Measurements from ENCODE around the gene CASP10. TPM values are rescaled to one million over a fixed set of nuclear protein-coding genes. Genes with fewer than 3 reads are reported as not detected.

The CASP10 gene
- polyA plus RNA-seq, 4 donors = 11.6 to 21.7 (median 16.4) TPM

DNA sequence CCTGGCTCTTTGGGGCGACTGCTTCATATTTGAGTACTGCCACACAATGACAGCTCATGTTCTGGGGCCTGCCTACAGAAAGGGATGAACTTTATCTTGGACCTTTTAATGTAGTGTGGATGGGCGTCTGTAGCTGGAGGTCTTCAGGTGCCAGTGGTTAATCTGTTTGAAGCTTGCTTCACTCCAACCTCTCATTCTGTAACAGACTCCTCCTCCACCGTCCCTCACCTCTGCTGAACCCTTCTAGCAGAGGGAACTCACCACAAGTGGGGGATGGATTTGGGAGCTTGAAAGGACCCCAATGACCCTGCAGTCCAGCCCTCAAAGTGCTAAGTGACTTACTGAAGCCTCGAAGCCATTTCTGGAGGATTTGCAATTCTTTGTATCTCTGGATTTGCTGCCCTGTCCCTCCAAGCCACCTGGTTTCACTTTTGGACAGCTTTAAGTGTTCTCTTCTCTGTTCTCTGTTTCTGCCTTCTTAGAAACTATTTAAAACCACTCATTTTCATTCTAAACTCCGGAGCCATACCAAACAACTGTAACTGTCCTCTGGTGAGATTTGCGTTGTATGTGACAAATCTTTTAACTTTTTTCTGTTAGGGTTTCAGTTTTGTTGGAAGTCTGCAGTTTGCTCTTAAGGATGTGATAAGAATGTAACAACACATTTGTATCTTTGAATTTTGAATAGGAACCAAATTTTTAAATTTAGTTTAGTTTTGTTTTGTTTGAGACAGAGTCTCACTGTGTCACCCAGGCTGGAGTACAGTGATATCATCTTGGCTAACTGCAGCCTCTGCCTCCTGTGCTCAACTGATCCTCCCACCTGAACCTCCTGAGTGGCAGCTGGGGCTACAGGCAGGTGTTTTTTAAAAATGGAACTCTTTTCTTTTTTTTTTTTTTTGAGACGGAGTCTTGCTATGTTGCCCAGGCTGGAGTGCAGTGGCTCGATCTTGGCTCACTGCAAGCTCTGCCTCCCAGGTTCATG lies 40.4 kb downstream of the CASP10 start:
- DNase-seq (no peak), FAIRE-seq (no peak)
- WGBS, 3 donors = 64 to 71% (median 66%) methylated on average over 8 of the region's 8 CpGs
- Histone ChIP-seq H3K36me3 (ENCODE audit: control insufficient read depth in 3 of 3, insufficient read depth in 2 of 3, low read depth in 1 of 3, low read length in 3 of 3) (peaks cover 0 to 8% (median 2%) of the 10 kb centered on the region in 3 donors), H3K4me3 (ENCODE audit: low read depth in 1 of 3, low read length in 3 of 3) (no peak overlapping the region), H3K27me3 (ENCODE audit: control insufficient read depth in 3 of 3, insufficient read depth in 3 of 3, low read length in 3 of 3) (no peaks in the 10 kb centered on the region), H3K4me1 (ENCODE audit: control insufficient read depth in 3 of 3, insufficient read depth in 2 of 3, low read depth in 1 of 3, low read length in 2 of 3) (peaks cover 2 to 28% (median 4%) of the 10 kb centered on the region in 3 donors), H3K9me3 (ENCODE audit: control insufficient read depth in 2 of 2, insufficient read depth in 1 of 2, low read depth in 1 of 2, low read length in 1 of 2) (no peaks in the 10 kb centered on the region), H3K27ac (ENCODE audit: low read depth in 1 of 3, low read length in 2 of 3) (peak overlapping the region in 2 of 3 donors; percentile 11 to 68)

- 64 to 69% (median 66%) methylated on average over 3 of the region's 3 CpGs for WGBS, 3 donors
- peak; percentile 16 to 55 for DNase-seq
Observed at GRCh38 chr2:201228271-201228911, 45.5 kb downstream of the CASP10 start.

GRCh38 chr2:201228912-201229290 lies 46.0 kb downstream of the CASP10 start:
- Histone ChIP-seq H3K27me3 (ENCODE audit: control insufficient read depth in 3 of 3, insufficient read depth in 3 of 3, low read length in 3 of 3) (no peaks in the 10 kb centered on the region), H3K27ac (ENCODE audit: low read depth in 1 of 3, low read length in 2 of 3) (peak overlapping the region in 2 of 3 donors; percentile 50 to 84), H3K4me3 (ENCODE audit: low read depth in 1 of 3, low read length in 3 of 3) (no peak overlapping the region), H3K4me1 (ENCODE audit: control insufficient read depth in 3 of 3, insufficient read depth in 2 of 3, low read depth in 1 of 3, low read length in 2 of 3) (peaks cover 2 to 20% (median 13%) of the 10 kb centered on the region in 3 donors), H3K36me3 (ENCODE audit: control insufficient read depth in 3 of 3, insufficient read depth in 2 of 3, low read depth in 1 of 3, low read length in 3 of 3) (peaks cover 0 to under 1% (median 0%) of the 10 kb centered on the region in 3 donors), H3K9me3 (ENCODE audit: control insufficient read depth in 2 of 2, insufficient read depth in 1 of 2, low read depth in 1 of 2, low read length in 1 of 2) (no peaks in the 10 kb centered on the region)
- DNase-seq (peak in 1 of 2 donors; percentile 47), FAIRE-seq (no peak)
- 35 to 60% (median 48%) methylated on average over 12 of the region's 12 CpGs for WGBS, 3 donors

More at GRCh38 chr2:201228271-201228911, 45.5 kb downstream of the CASP10 start:
- FAIRE-seq = no peak
- Histone ChIP-seq H3K4me1 (ENCODE audit: control insufficient read depth in 3 of 3, insufficient read depth in 2 of 3, low read depth in 1 of 3, low read length in 2 of 3) (peaks cover 2 to 18% (median 13%) of the 10 kb centered on the region in 3 donors), H3K27me3 (ENCODE audit: control insufficient read depth in 3 of 3, insufficient read depth in 3 of 3, low read length in 3 of 3) (no peaks in the 10 kb centered on the region), H3K4me3 (ENCODE audit: low read depth in 1 of 3, low read length in 3 of 3) (no peak overlapping the region), H3K27ac (ENCODE audit: low read depth in 1 of 3, low read length in 2 of 3) (peak overlapping the region in 2 of 3 donors; percentile 50 to 84), H3K36me3 (ENCODE audit: control insufficient read depth in 3 of 3, insufficient read depth in 2 of 3, low read depth in 1 of 3, low read length in 3 of 3) (no peaks in the 10 kb centered on the region), H3K9me3 (ENCODE audit: control insufficient read depth in 2 of 2, insufficient read depth in 1 of 2, low read depth in 1 of 2, low read length in 1 of 2) (no peaks in the 10 kb centered on the region)

DNA sequence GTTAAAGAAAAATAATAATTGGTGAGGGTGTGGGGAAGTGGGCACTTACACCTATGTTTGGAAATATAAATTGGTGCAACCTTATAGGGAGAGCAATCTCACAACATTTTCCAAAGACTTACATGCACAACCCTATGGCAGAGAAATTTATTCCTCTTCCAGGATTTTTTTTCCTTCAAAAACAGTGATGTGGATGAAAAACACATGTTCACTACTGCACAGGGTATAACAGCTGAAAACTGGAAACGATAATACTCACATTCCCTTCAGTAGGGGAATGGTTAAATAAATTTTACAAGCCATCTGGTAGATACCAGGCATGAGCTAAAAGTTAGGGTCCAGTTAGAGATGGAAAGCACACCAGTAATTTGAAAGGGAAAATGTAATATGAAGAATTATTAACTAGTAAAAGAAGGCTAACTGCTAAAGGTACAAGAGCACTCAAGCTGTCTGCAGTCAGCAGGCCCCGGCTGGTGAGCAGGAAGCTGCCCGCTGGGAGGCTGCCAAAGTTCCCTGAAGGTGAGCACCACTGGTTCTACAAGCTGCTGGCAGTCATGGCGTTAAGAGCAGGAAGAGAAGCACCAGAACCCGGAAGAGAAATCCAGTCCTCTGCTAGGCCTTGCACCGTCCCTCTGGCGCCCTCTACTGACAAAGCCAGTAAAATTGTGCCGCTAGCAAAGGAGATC lies 49.0 kb downstream of the CASP10 start:
- WGBS, 3 donors = 7 to 14% (median 8%) methylated on average over 8 of the region's 8 CpGs
- Histone ChIP-seq H3K4me3 (ENCODE audit: low read depth in 1 of 3, low read length in 3 of 3) (no peak overlapping the region), H3K9me3 (ENCODE audit: control insufficient read depth in 2 of 2, insufficient read depth in 1 of 2, low read depth in 1 of 2, low read length in 1 of 2) (no peaks in the 10 kb centered on the region), H3K27me3 (ENCODE audit: control insufficient read depth in 3 of 3, insufficient read depth in 3 of 3, low read length in 3 of 3) (no peaks in the 10 kb centered on the region), H3K4me1 (ENCODE audit: control insufficient read depth in 3 of 3, insufficient read depth in 2 of 3, low read depth in 1 of 3, low read length in 2 of 3) (peaks cover 2 to 32% (median 16%) of the 10 kb centered on the region in 3 donors), H3K27ac (ENCODE audit: low read depth in 1 of 3, low read length in 2 of 3) (peak overlapping the region; percentile 82 to 89 (median 82)), H3K36me3 (ENCODE audit: control insufficient read depth in 3 of 3, insufficient read depth in 2 of 3, low read depth in 1 of 3, low read length in 3 of 3) (peaks cover 0 to 8% (median 0%) of the 10 kb centered on the region in 3 donors)
- no peak for FAIRE-seq
- DNase-seq = peak; percentile 97 to 98

DNA sequence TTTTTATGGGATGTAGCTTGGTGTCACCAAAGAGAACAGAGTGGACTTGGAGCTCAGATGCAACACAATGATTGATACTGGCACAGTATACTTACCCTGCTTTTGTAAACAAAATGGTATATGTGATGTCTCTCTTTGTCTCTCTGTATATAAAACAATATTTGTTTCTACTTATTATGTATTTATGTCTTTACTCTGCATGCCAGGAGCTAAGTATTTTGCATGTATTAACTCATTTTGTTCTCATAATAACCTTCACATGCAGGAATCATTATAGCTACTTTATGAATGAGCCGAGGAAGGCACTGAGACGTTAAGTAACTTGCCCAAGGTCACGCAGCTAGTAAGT lies 49.5 kb downstream of the CASP10 start:
- Histone ChIP-seq H3K27me3 (ENCODE audit: control insufficient read depth in 3 of 3, insufficient read depth in 3 of 3, low read length in 3 of 3) (no peaks in the 10 kb centered on the region), H3K27ac (ENCODE audit: low read depth in 1 of 3, low read length in 2 of 3) (peak overlapping the region; percentile 42 to 82 (median 62)), H3K36me3 (ENCODE audit: control insufficient read depth in 3 of 3, insufficient read depth in 2 of 3, low read depth in 1 of 3, low read length in 3 of 3) (peaks cover 0 to 11% (median 0%) of the 10 kb centered on the region in 3 donors), H3K4me3 (ENCODE audit: low read depth in 1 of 3, low read length in 3 of 3) (no peak overlapping the region), H3K4me1 (ENCODE audit: control insufficient read depth in 3 of 3, insufficient read depth in 2 of 3, low read depth in 1 of 3, low read length in 2 of 3) (peaks cover 2 to 32% (median 16%) of the 10 kb centered on the region in 3 donors), H3K9me3 (ENCODE audit: control insufficient read depth in 2 of 2, insufficient read depth in 1 of 2, low read depth in 1 of 2, low read length in 1 of 2) (no peaks in the 10 kb centered on the region)
- FAIRE-seq = no peak
- WGBS, 3 donors = 12 to 32% (median 23%) methylated on average over 3 of the region's 3 CpGs
- no peak for DNase-seq

GRCh38 chr2:201233192-201233811 lies 50.4 kb downstream of the CASP10 start:
- FAIRE-seq (peak; percentile 36), DNase-seq (peak; percentile 94 to 98)
- WGBS, 3 donors = 2 to 22% (median 19%) methylated on average over 8 of the region's 8 CpGs
- peak overlapping the region; percentile 46 to 68 (median 50) for H3K4me3 ChIP-seq (ENCODE audit: low read depth in 1 of 3, low read length in 3 of 3)
- no peaks in the 10 kb centered on the region for H3K27me3 ChIP-seq (ENCODE audit: control insufficient read depth in 3 of 3, insufficient read depth in 3 of 3, low read length in 3 of 3)
- peaks cover under 1 to 30% (median 13%) of the 10 kb centered on the region in 3 donors for H3K4me1 ChIP-seq (ENCODE audit: control insufficient read depth in 3 of 3, insufficient read depth in 2 of 3, low read depth in 1 of 3, low read length in 2 of 3)
- peaks cover 0 to 11% (median 0%) of the 10 kb centered on the region in 3 donors for H3K36me3 ChIP-seq (ENCODE audit: control insufficient read depth in 3 of 3, insufficient read depth in 2 of 3, low read depth in 1 of 3, low read length in 3 of 3)
- peak overlapping the region; percentile 82 to 93 (median 92) for H3K27ac ChIP-seq (ENCODE audit: low read depth in 1 of 3, low read length in 2 of 3)
- H3K9me3 ChIP-seq (ENCODE audit: control insufficient read depth in 2 of 2, insufficient read depth in 1 of 2, low read depth in 1 of 2, low read length in 1 of 2) = no peaks in the 10 kb centered on the region

DNA sequence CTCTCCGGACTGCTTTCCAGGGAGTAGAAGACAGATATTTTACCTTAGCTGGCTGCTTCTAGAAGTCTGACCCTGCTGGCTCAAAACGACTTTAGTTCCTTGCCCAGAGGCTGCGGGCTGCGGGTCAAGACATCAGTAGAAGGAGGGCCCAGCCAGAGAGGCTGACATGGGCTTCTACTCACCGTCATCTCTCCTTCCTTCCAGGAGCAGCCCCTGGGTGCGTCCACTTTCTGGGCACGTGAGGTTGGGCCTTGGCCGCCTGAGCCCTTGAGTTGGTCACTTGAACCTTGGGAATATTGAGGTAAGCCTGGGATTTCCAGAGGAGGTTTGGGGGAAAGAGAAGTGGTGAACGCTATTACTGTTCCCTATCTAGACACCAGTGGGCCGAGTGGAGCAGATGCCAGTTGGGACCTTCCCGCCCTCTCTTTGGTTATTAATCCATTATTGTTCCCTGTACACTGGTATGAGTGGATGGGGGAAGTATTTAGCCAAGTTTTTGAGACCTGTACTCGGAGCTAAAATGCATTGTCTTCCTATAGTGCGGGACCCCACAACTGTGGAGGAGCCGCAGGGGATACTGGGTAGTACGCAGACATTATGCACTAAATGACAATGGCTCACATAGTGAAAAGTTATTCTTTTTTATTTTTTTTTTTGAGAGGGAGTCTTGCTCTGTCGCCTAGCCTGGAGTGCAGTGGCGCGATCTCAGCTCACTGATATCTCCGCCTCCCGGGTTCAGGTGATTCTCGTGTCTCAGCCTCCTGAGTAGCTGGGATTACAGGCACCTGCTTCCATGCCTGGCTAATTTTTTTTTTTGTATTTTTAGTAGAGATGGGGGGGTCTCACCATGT lies 51.1 kb downstream of the CASP10 start:
- H3K27me3 ChIP-seq (ENCODE audit: control insufficient read depth in 3 of 3, insufficient read depth in 3 of 3, low read length in 3 of 3) = no peaks in the 10 kb centered on the region
- peaks cover 0 to 11% (median 0%) of the 10 kb centered on the region in 3 donors for H3K36me3 ChIP-seq (ENCODE audit: control insufficient read depth in 3 of 3, insufficient read depth in 2 of 3, low read depth in 1 of 3, low read length in 3 of 3)
- peak overlapping the region; percentile 82 to 93 (median 92) for H3K27ac ChIP-seq (ENCODE audit: low read depth in 1 of 3, low read length in 2 of 3)
- peaks cover 0 to 27% (median 7%) of the 10 kb centered on the region in 3 donors for H3K4me1 ChIP-seq (ENCODE audit: control insufficient read depth in 3 of 3, insufficient read depth in 2 of 3, low read depth in 1 of 3, low read length in 2 of 3)
- FAIRE-seq = no peak
- 10 to 50% (median 16%) methylated on average over 21 of the region's 21 CpGs for WGBS, 3 donors
- H3K9me3 ChIP-seq (ENCODE audit: control insufficient read depth in 2 of 2, insufficient read depth in 1 of 2, low read depth in 1 of 2, low read length in 1 of 2) = no peaks in the 10 kb centered on the region
- DNase-seq = peak; percentile 7 to 47
- peak overlapping the region; percentile 46 to 68 (median 50) for H3K4me3 ChIP-seq (ENCODE audit: low read depth in 1 of 3, low read length in 3 of 3)

Measured in small intestine (tissue), 7 donors.